ENCODE results near the gene SMIM30. TPM values are rescaled to one million over a fixed set of nuclear protein-coding genes. Genes with fewer than 3 reads are reported as not detected.
"Not testable (repeated sequence)": the region's sequence is repeated elsewhere in the genome, so short reads cannot be mapped to it uniquely, and the experiment has no call there.

The SMIM30 gene
- total RNA-seq, 1 donor from 2014 or later: 43.3 TPM

- H3K4me3 ChIP-seq (ENCODE audit: low read depth, low read length): no peak overlapping the region
- no peak for DNase-seq (ENCODE audit: low read depth)
- TF ChIP-seq, protein P1, sequence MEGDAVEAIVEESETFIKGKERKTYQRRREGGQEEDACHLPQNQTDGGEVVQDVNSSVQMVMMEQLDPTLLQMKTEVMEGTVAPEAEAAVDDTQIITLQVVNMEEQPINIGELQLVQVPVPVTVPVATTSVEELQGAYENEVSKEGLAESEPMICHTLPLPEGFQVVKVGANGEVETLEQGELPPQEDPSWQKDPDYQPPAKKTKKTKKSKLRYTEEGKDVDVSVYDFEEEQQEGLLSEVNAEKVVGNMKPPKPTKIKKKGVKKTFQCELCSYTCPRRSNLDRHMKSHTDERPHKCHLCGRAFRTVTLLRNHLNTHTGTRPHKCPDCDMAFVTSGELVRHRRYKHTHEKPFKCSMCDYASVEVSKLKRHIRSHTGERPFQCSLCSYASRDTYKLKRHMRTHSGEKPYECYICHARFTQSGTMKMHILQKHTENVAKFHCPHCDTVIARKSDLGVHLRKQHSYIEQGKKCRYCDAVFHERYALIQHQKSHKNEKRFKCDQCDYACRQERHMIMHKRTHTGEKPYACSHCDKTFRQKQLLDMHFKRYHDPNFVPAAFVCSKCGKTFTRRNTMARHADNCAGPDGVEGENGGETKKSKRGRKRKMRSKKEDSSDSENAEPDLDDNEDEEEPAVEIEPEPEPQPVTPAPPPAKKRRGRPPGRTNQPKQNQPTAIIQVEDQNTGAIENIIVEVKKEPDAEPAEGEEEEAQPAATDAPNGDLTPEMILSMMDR (conservative IDR thresholded peaks at IDR 0.05; ENCODE audit: low read depth, low read length): no peak
Observed at GRCh38 chr7:113131367-113131766, 13.0 kb upstream of the SMIM30 start.

- peak; percentile 23 for DNase-seq (ENCODE audit: low read depth)
- H3K4me3 ChIP-seq (ENCODE audit: low read depth, low read length): no peak overlapping the region
- TF ChIP-seq, protein P1 (conservative IDR thresholded peaks at IDR 0.05; ENCODE audit: low read depth, low read length): no peak
Observed at GRCh38 chr7:113128031-113128430, 9.7 kb upstream of the SMIM30 start.

- no peak for DNase-seq (ENCODE audit: low read depth)
- no peak overlapping the region for H3K4me3 ChIP-seq (ENCODE audit: low read depth, low read length)
- TF ChIP-seq, protein P1 (conservative IDR thresholded peaks at IDR 0.05; ENCODE audit: low read depth, low read length): no peak
Observed at GRCh38 chr7:113125728-113126127, 7.4 kb upstream of the SMIM30 start.

DNA sequence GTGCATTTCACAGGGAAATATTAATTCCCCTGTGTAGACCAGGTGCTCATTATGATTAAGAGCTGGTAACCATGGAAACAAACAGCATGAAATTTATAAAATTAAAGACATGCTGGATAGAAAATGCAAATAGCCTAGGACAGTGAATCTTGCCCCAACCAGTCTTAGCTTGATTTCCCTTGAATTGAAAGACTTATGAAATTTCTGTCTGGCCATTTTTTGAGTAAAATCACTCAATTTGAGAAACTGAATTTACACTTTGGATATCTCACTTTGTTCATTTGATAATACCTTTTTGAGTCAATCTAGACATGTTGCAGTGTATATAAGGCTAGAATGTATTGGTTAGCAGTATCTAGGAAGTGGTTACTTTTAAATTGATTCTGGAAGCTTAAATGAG lies 4.4 kb upstream of the SMIM30 start:
- DNase-seq (ENCODE audit: low read depth): no peak
- TF ChIP-seq, protein P1 (conservative IDR thresholded peaks at IDR 0.05; ENCODE audit: low read depth, low read length): no peak
- no peak overlapping the region for H3K4me3 ChIP-seq (ENCODE audit: low read depth, low read length)

DNA sequence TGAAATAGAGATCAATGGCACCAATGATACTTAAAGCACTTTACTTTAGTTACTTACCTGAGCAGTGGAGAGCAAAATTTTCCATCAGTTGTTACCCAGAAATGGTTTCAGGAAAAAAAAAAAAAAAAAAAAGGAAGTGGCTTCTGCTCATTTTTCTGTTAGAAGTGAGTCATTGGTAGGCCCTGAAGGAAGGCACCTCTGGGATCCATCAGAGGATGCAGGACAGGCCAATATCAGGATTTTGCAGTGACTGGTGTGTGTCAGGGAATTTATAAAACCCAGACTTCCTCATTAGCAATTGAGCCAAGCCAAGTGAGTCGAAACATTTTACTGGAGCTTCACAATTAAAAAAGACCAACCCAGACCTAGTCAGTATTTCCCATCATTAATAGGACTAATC lies 2.3 kb upstream of the SMIM30 start:
- H3K4me3 ChIP-seq (ENCODE audit: low read depth, low read length): no peak overlapping the region
- DNase-seq (ENCODE audit: low read depth): no peak
- TF ChIP-seq, protein P1 (conservative IDR thresholded peaks at IDR 0.05; ENCODE audit: low read depth, low read length): no peak

DNA sequence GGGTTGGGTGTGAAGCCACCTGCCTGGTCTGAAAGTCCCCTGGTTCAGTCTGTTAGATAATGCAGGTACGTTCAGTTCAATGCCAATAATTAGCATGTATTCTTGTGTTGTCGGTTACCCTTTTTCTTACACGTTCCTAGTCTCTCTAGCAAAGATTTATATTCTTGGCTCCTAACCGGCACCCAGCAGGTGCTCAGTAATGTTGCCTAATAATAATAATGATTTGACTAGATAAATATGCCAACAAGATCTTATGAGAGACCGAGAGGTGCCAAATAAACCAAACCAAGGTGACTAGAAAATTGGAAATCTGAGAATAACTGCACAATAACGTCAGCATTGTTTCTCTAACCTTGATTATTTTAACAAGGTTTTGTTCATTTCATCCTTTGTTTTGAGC lies 1.1 kb upstream of the SMIM30 start:
- no peak overlapping the region for H3K4me3 ChIP-seq (ENCODE audit: low read depth, low read length)
- TF ChIP-seq, protein P1 (conservative IDR thresholded peaks at IDR 0.05; ENCODE audit: low read depth, low read length): no peak
- DNase-seq (ENCODE audit: low read depth): no peak

DNA sequence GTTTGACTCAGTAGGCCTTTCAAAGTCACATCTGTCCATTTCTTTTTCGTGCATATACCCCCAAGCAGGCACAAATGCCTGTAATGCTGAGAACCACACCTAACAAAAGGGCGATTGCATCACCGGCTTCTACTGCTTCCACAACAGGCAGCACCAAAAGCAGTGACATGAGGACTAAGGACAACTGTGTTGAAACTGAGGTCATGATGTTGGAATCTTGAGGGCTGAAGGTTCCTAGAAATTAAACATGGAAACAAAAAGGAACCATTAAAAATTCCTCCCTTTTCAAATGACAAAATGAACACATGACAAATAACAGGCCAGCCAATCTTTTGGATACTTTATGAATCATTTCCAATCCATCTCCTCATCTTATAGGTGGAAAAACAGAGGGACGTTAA lies 980 bp downstream of the SMIM30 start:
- peak overlapping the region; percentile 72 for H3K4me3 ChIP-seq (ENCODE audit: low read depth, low read length)

DNA sequence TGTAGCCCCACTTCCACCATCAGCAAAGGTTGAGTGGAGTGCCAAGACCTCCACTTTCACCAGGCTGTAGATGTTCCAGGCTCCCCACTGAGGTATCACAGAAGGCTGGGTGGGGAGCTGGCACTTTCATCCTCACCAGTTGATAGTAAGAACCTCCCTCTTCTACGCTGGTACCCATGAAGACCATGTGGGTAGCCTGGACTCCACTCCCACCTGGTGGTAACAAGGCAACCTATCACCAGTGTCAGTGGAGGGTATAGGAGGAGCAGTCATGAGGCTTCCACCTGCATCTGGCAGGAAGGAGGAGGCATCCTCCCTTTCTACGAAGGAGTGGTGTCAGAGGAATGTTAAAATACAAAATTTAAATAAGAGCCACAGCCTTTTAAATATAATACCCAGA lies 4.4 kb downstream of the SMIM30 start:
- H3K4me3 ChIP-seq (ENCODE audit: low read depth, low read length): no peak overlapping the region
- no peak for DNase-seq (ENCODE audit: low read depth)
- TF ChIP-seq, protein P1 (conservative IDR thresholded peaks at IDR 0.05; ENCODE audit: low read depth, low read length): peak; percentile 53

More for the DNA sequence above, 980 bp downstream of the SMIM30 start:
- not testable (repeated sequence) for DNase-seq (ENCODE audit: low read depth)
